ENCODE results near the gene LIN7A. TPM values are rescaled to one million over a fixed set of nuclear protein-coding genes. Genes with fewer than 3 reads are reported as not detected.

LIN7A gene
- total RNA-seq, 1 experiment from 2014 or later: not detected

GRCh38 chr12:80749456-80749855 is 188.3 kb downstream of the LIN7A start:
- H3K27me3 Mint-ChIP-seq (ENCODE audit: insufficient read depth, unreplicated experiment): peaks cover 59% of the 10 kb centered on the region
- H3K27ac Mint-ChIP-seq (ENCODE audit: low read depth, unreplicated experiment): no peak overlapping the region
- no peak for DNase-seq (ENCODE audit: unreplicated experiment)
- no peaks in the 10 kb centered on the region for H3K9me3 Mint-ChIP-seq (ENCODE audit: unreplicated experiment)
- TF ChIP-seq, protein P1, sequence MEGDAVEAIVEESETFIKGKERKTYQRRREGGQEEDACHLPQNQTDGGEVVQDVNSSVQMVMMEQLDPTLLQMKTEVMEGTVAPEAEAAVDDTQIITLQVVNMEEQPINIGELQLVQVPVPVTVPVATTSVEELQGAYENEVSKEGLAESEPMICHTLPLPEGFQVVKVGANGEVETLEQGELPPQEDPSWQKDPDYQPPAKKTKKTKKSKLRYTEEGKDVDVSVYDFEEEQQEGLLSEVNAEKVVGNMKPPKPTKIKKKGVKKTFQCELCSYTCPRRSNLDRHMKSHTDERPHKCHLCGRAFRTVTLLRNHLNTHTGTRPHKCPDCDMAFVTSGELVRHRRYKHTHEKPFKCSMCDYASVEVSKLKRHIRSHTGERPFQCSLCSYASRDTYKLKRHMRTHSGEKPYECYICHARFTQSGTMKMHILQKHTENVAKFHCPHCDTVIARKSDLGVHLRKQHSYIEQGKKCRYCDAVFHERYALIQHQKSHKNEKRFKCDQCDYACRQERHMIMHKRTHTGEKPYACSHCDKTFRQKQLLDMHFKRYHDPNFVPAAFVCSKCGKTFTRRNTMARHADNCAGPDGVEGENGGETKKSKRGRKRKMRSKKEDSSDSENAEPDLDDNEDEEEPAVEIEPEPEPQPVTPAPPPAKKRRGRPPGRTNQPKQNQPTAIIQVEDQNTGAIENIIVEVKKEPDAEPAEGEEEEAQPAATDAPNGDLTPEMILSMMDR (IDR thresholded peaks at IDR 0.05; ENCODE audit: unreplicated experiment): no peak
- no peaks in the 10 kb centered on the region for H3K36me3 Mint-ChIP-seq (ENCODE audit: insufficient read depth, unreplicated experiment)
- ChIA-PET CTCF (interaction anchor here (1.5 kb wide), 1 partner anchor 152 kb away, joined by 4 read pairs; no protein-coding TSS in a partner anchor), POLR2A (no interaction called here)
- H3K4me1 Mint-ChIP-seq (ENCODE audit: insufficient read depth, unreplicated experiment): no peaks in the 10 kb centered on the region
- H3K4me3 Mint-ChIP-seq (ENCODE audit: unreplicated experiment): no peak overlapping the region
- BruUV-seq (replicated peaks): no TSS peak
- intact Hi-C loops (cut with micrococcal nuclease): no loop called here

DNA sequence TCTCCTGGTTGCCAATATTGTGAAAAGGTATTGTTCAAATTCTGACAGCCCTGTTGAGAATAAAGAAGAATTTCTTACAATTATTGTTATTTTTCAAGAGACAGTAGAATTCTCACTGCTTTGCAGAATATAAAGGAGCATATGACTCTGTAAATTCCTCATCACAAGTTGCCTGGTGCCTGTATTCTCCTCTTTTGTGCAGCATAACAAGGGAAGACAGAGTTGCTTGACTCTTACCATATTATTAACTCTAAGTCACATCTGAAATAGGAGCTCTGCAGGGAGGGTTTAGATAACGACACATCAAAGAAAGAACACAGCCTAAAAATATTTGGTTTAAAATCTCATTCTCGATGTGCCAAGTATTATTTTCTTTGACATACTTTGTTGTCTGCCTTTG is 189.9 kb downstream of the LIN7A start:
- Mint-ChIP-seq H3K27ac (ENCODE audit: low read depth, unreplicated experiment) (no peak overlapping the region), H3K4me3 (ENCODE audit: unreplicated experiment) (no peak overlapping the region), H3K4me1 (ENCODE audit: insufficient read depth, unreplicated experiment) (no peaks in the 10 kb centered on the region), H3K36me3 (ENCODE audit: insufficient read depth, unreplicated experiment) (no peaks in the 10 kb centered on the region), H3K9me3 (ENCODE audit: unreplicated experiment) (no peaks in the 10 kb centered on the region), H3K27me3 (ENCODE audit: insufficient read depth, unreplicated experiment) (peaks cover 75% of the 10 kb centered on the region)
- DNase-seq (ENCODE audit: unreplicated experiment): no peak
- ChIA-PET CTCF (interaction anchor here (1.2 kb wide), 1 partner anchor 17 kb away, joined by 5 read pairs; no protein-coding TSS in a partner anchor), POLR2A (no interaction called here)
- no TSS peak for BruUV-seq (replicated peaks)
- TF ChIP-seq, protein P1 (IDR thresholded peaks at IDR 0.05; ENCODE audit: unreplicated experiment): no peak
- intact Hi-C loops (cut with micrococcal nuclease): no loop called here

- BruUV-seq (replicated peaks): no TSS peak
- Mint-ChIP-seq H3K9me3 (ENCODE audit: unreplicated experiment) (no peaks in the 10 kb centered on the region), H3K27ac (ENCODE audit: low read depth, unreplicated experiment) (no peak overlapping the region), H3K4me3 (ENCODE audit: unreplicated experiment) (no peak overlapping the region), H3K27me3 (ENCODE audit: insufficient read depth, unreplicated experiment) (peaks cover 87% of the 10 kb centered on the region), H3K4me1 (ENCODE audit: insufficient read depth, unreplicated experiment) (no peaks in the 10 kb centered on the region), H3K36me3 (ENCODE audit: insufficient read depth, unreplicated experiment) (no peaks in the 10 kb centered on the region)
- TF ChIP-seq, protein P1 (IDR thresholded peaks at IDR 0.05; ENCODE audit: unreplicated experiment): no peak
- intact Hi-C loops (cut with micrococcal nuclease): no loop called here
- DNase-seq (ENCODE audit: unreplicated experiment): no peak
- CTCF ChIA-PET: no interaction called here
- POLR2A ChIA-PET: no interaction called here
These were observed 191.8 kb downstream of the LIN7A start for GRCh38 chr12:80745851-80746505.

Small RNA genes within 50 kb of the gene (microRNA-seq; reads per million reads assigned to microRNA genes)
- gene MIR617 (not detected), gene MIR618 (not detected)

Other genes with a start within 250 kb of the LIN7A start
- not detected in 2 replicates for gene MYF6, start 230.3 kb downstream of the LIN7A start, total RNA-seq (2022)
- not detected in 2 replicates for gene MYF5, start 221.0 kb downstream of the LIN7A start, total RNA-seq (2022)
- gene ACSS3, start 140.1 kb upstream of the LIN7A start, total RNA-seq (2022): not detected in 2 replicates